Adipocyte (in vitro differentiated cells): Measurements from ENCODE around the gene OR56A3.
"Not testable (repeated sequence)": the region's sequence is repeated elsewhere in the genome, so short reads cannot be mapped to it uniquely, and the experiment has no call there.

Experiments used
- DNase-seq: peaks from one replicate; pipeline ENCODE4 v3.0.0-alpha.2; 2015; ENCODE audit warnings: low read depth
- H3K27me3 ChIP-seq: replicated peaks from 2 replicates; pipeline ENCODE4 v1.7.0; 2013; ENCODE audit warnings: mild to moderate bottlenecking, low read length, moderate library complexity; ENCODE audit not compliant: control insufficient read depth, insufficient read depth
- H3K36me3 ChIP-seq: 2 replicates; pipeline ENCODE4 v1.7.0; 2013; ENCODE audit warnings: low read length, mild to moderate bottlenecking, moderate library complexity; ENCODE audit not compliant: control insufficient read depth, insufficient read depth, severe bottlenecking
- H3K4me1 ChIP-seq: 2 replicates; pipeline ENCODE4 v1.7.0; 2013; ENCODE audit warnings: mild to moderate bottlenecking, low read length, moderate library complexity; ENCODE audit not compliant: control insufficient read depth, insufficient read depth
- H3K4me3 ChIP-seq: 2 replicates; pipeline ENCODE4 v1.7.0; 2013; ENCODE audit warnings: mild to moderate bottlenecking, low read length, moderate library complexity
- H3K9ac ChIP-seq: 2 replicates; pipeline ENCODE4 v1.7.0; 2013; ENCODE audit warnings: mild to moderate bottlenecking, low read length, moderate library complexity
- H3K9me3 ChIP-seq: 2 replicates; pipeline ENCODE4 v1.7.0; 2013; ENCODE audit warnings: mild to moderate bottlenecking, low read length, moderate library complexity; ENCODE audit not compliant: control insufficient read depth

Gene OR56A3

GRCh38 chr11:5931061-5931460, 11.0 kb upstream of the OR56A3 start:
- H3K9me3 ChIP-seq, result peaks cover 4% of the 10 kb centered on the region
- DNase-seq, result no peak
- H3K4me3 ChIP-seq, result no peak overlapping the region
- no peaks in the 10 kb centered on the region for H3K36me3 ChIP-seq
- no peaks in the 10 kb centered on the region for H3K27me3 ChIP-seq
- H3K9ac ChIP-seq, result no peak overlapping the region
- H3K4me1 ChIP-seq, result no peaks in the 10 kb centered on the region

GRCh38 chr11:5932671-5933070, 9.4 kb upstream of the OR56A3 start:
- Histone ChIP-seq H3K36me3 (no peaks in the 10 kb centered on the region), H3K9ac (no peak overlapping the region), H3K4me3 (no peak overlapping the region), H3K4me1 (no peaks in the 10 kb centered on the region), H3K9me3 (no peaks in the 10 kb centered on the region), H3K27me3 (no peaks in the 10 kb centered on the region)
- no peak for DNase-seq

- H3K27me3 ChIP-seq, result no peaks in the 10 kb centered on the region
- no peaks in the 10 kb centered on the region for H3K9me3 ChIP-seq
These were observed 8.9 kb upstream of the OR56A3 start for GRCh38 chr11:5933116-5933515.

GRCh38 chr11:5937868-5938602, 4.0 kb upstream of the OR56A3 start:
- no peaks in the 10 kb centered on the region for H3K27me3 ChIP-seq
- DNase-seq, result no peak
- no peaks in the 10 kb centered on the region for H3K36me3 ChIP-seq
- no peaks in the 10 kb centered on the region for H3K9me3 ChIP-seq
- no peak overlapping the region for H3K9ac ChIP-seq
- H3K4me1 ChIP-seq, result no peaks in the 10 kb centered on the region
- no peak overlapping the region for H3K4me3 ChIP-seq

More at GRCh38 chr11:5933116-5933515, 8.9 kb upstream of the OR56A3 start:
- no peak for DNase-seq
- H3K4me1 ChIP-seq, result no peaks in the 10 kb centered on the region
- H3K36me3 ChIP-seq, result no peaks in the 10 kb centered on the region
- no peak overlapping the region for H3K9ac ChIP-seq
- no peak overlapping the region for H3K4me3 ChIP-seq

GRCh38 chr11:5938603-5938965, 3.5 kb upstream of the OR56A3 start:
- no peak for DNase-seq
- Histone ChIP-seq H3K4me3 (no peak overlapping the region), H3K27me3 (no peaks in the 10 kb centered on the region), H3K4me1 (no peaks in the 10 kb centered on the region), H3K36me3 (no peaks in the 10 kb centered on the region), H3K9ac (no peak overlapping the region), H3K9me3 (no peaks in the 10 kb centered on the region)

- no peak for DNase-seq
- Histone ChIP-seq H3K4me3 (no peak overlapping the region), H3K9ac (no peak overlapping the region), H3K27me3 (no peaks in the 10 kb centered on the region), H3K9me3 (no peaks in the 10 kb centered on the region), H3K36me3 (no peaks in the 10 kb centered on the region), H3K4me1 (no peaks in the 10 kb centered on the region)
These were observed 1.3 kb upstream of the OR56A3 start for GRCh38 chr11:5940748-5941147.

GRCh38 chr11:5955586-5955985, 13.5 kb downstream of the OR56A3 start:
- Histone ChIP-seq H3K9me3 (peaks cover 6% of the 10 kb centered on the region), H3K4me1 (no peaks in the 10 kb centered on the region), H3K9ac (no peak overlapping the region), H3K27me3 (no peaks in the 10 kb centered on the region), H3K36me3 (no peaks in the 10 kb centered on the region), H3K4me3 (no peak overlapping the region)
- no peak for DNase-seq

- not testable (repeated sequence) for H3K4me1 ChIP-seq, H3K27me3 ChIP-seq, H3K36me3 ChIP-seq, H3K4me3 ChIP-seq, DNase-seq, H3K9ac ChIP-seq
- peaks cover 17% of the 10 kb centered on the region for H3K9me3 ChIP-seq
These were observed 18.8 kb downstream of the OR56A3 start for GRCh38 chr11:5960704-5961320.

GRCh38 chr11:5966958-5967357, 24.9 kb downstream of the OR56A3 start:
- DNase-seq, result no peak

GRCh38 chr11:5967708-5968107, 25.7 kb downstream of the OR56A3 start:
- Histone ChIP-seq H3K4me3 (no peak overlapping the region), H3K27me3 (no peaks in the 10 kb centered on the region), H3K9ac (no peak overlapping the region), H3K4me1 (no peaks in the 10 kb centered on the region), H3K36me3 (no peaks in the 10 kb centered on the region), H3K9me3 (peaks cover 10% of the 10 kb centered on the region)
- DNase-seq, result no peak

More at GRCh38 chr11:5966958-5967357, 24.9 kb downstream of the OR56A3 start:
- no peaks in the 10 kb centered on the region for H3K4me1 ChIP-seq
- no peak overlapping the region for H3K4me3 ChIP-seq
- no peaks in the 10 kb centered on the region for H3K36me3 ChIP-seq
- no peaks in the 10 kb centered on the region for H3K27me3 ChIP-seq
- H3K9me3 ChIP-seq, result peaks cover 11% of the 10 kb centered on the region
- H3K9ac ChIP-seq, result no peak overlapping the region

- no peak within 1 kb of the TSS for H3K9ac ChIP-seq
- DNase-seq, result no peak
- no peaks in the 10 kb centered on the region for H3K36me3 ChIP-seq
- H3K27me3 ChIP-seq, result no peaks in the 10 kb centered on the region
- H3K9me3 ChIP-seq, result peaks cover 4% of the 10 kb centered on the region
- no peak within 1 kb of the TSS for H3K4me3 ChIP-seq
- H3K4me1 ChIP-seq, result no peaks in the 10 kb centered on the region
These were observed 26.3 kb downstream of the OR56A3 start, which contains the start of gene OR56A5 for GRCh38 chr11:5968394-5968793. OR56A5 (minus strand) TSS chr11:5968494; CDS start chr11:5968494, 0 bp downstream.
